ENCODE measurements around the gene SOX9. TPM values are rescaled to one million over a fixed set of nuclear protein-coding genes. Genes with fewer than 3 reads are reported as not detected.

SOX9 gene
- total RNA-seq, 4 donors from 2014 or later: 0.31 to 1.0 (median 0.56) TPM

- no peak overlapping the region for H3K4me3 ChIP-seq
- no peaks in the 10 kb centered on the region for H3K9me3 ChIP-seq
- H3K27ac ChIP-seq: no peak overlapping the region
- no peaks in the 10 kb centered on the region for H3K4me1 ChIP-seq
- DNase-seq (no peak), ATAC-seq (no peak)
- H3K36me3 ChIP-seq: no peaks in the 10 kb centered on the region
- H3K27me3 ChIP-seq: no peaks in the 10 kb centered on the region
- in situ Hi-C loops (cut with MboI; ENCODE audit: low sequenced_read_pairs in 4 of 4): no loop called here
- no peak for TF ChIP-seq CTCF (IDR thresholded peaks at IDR 0.05 in 4 of 5, conservative IDR thresholded peaks at IDR 0.05 in 1 of 5)
- TF ChIP-seq POLR2A (IDR thresholded peaks at IDR 0.05): no peak
- intact Hi-C loops (cut with DNase I; ENCODE audit: low total_unique reads): no loop called here
These were observed 20.4 kb upstream of the SOX9 start for GRCh38 chr17:72100470-72100869.

DNA sequence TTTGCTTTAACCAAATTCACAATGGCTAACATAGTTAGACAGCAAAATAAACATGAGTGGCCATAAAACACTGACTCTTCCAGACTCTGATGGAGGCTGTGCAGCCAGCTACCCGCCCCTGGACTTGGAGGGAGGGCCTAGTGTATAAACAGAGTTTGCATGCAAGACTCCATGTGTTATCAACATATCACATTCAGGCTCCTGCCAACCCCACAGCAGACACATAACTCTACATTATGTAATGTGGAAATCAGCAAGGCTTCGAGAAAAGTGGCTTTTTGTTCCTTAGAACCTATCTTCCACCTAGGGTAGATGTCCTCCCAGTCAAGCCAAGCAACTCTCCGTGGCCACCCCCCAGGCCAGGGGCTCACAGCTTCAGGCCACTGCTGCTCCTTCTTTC is 19.3 kb upstream of the SOX9 start:
- DNase-seq (no peak), ATAC-seq (no peak)
- in situ Hi-C loops (cut with MboI; ENCODE audit: low sequenced_read_pairs in 4 of 4) (no loop called here), intact Hi-C loops (cut with DNase I; ENCODE audit: low total_unique reads) (no loop called here)
- Histone ChIP-seq H3K9me3 (no peaks in the 10 kb centered on the region), H3K4me3 (no peak overlapping the region), H3K27ac (no peak overlapping the region), H3K27me3 (no peaks in the 10 kb centered on the region), H3K4me1 (no peaks in the 10 kb centered on the region), H3K36me3 (no peaks in the 10 kb centered on the region)
- TF ChIP-seq POLR2A (IDR thresholded peaks at IDR 0.05): no peak
- TF ChIP-seq CTCF (IDR thresholded peaks at IDR 0.05 in 4 of 5, conservative IDR thresholded peaks at IDR 0.05 in 1 of 5): no peak

GRCh38 chr17:72102366-72102765 is 18.5 kb upstream of the SOX9 start:
- Histone ChIP-seq H3K27me3 (no peaks in the 10 kb centered on the region), H3K27ac (no peak overlapping the region), H3K36me3 (no peaks in the 10 kb centered on the region), H3K4me1 (no peaks in the 10 kb centered on the region), H3K4me3 (no peak overlapping the region), H3K9me3 (no peaks in the 10 kb centered on the region)
- intact Hi-C loops (cut with DNase I; ENCODE audit: low total_unique reads) (no loop called here), in situ Hi-C loops (cut with MboI; ENCODE audit: low sequenced_read_pairs in 4 of 4) (no loop called here)
- ATAC-seq: no peak
- TF ChIP-seq POLR2A (IDR thresholded peaks at IDR 0.05) (no peak), CTCF (IDR thresholded peaks at IDR 0.05 in 4 of 5, conservative IDR thresholded peaks at IDR 0.05 in 1 of 5) (no peak)
- no peak for DNase-seq

- Histone ChIP-seq H3K27me3 (no peaks in the 10 kb centered on the region), H3K4me3 (no peak overlapping the region), H3K27ac (no peak overlapping the region), H3K36me3 (no peaks in the 10 kb centered on the region), H3K9me3 (no peaks in the 10 kb centered on the region), H3K4me1 (no peaks in the 10 kb centered on the region)
- no peak for TF ChIP-seq POLR2A (IDR thresholded peaks at IDR 0.05)
- no peak for TF ChIP-seq CTCF (IDR thresholded peaks at IDR 0.05 in 4 of 5, conservative IDR thresholded peaks at IDR 0.05 in 1 of 5)
- in situ Hi-C loops (cut with MboI; ENCODE audit: low sequenced_read_pairs in 4 of 4): no loop called here
- ATAC-seq (no peak), DNase-seq (no peak)
- intact Hi-C loops (cut with DNase I; ENCODE audit: low total_unique reads): no loop called here
These were observed 16.5 kb upstream of the SOX9 start for GRCh38 chr17:72104164-72104862.

DNA sequence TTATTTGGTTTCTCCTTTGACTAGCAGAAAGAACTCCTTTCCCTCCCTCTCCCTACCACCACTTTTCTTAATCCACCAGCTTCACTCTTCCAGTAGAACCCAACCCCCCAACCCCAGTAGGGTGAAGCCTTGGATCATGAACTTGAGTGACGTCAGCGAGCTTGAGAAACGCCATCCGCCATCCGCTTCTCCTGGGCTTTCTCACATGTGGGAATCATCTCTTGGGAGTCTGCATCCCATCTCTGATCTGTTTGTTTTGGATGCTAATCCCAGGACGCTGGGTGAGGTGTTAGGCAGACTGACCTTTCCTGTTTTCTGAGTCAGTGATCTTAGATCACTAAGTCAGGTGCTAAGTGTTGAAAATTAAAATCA is 16.0 kb upstream of the SOX9 start:
- Histone ChIP-seq H3K4me1 (no peaks in the 10 kb centered on the region), H3K27me3 (no peaks in the 10 kb centered on the region), H3K27ac (no peak overlapping the region), H3K9me3 (no peaks in the 10 kb centered on the region), H3K4me3 (no peak overlapping the region), H3K36me3 (no peaks in the 10 kb centered on the region)
- in situ Hi-C loops (cut with MboI; ENCODE audit: low sequenced_read_pairs in 4 of 4) (no loop called here), intact Hi-C loops (cut with DNase I; ENCODE audit: low total_unique reads) (no loop called here)
- DNase-seq (no peak), ATAC-seq (no peak)
- TF ChIP-seq POLR2A (IDR thresholded peaks at IDR 0.05) (no peak), CTCF (IDR thresholded peaks at IDR 0.05 in 4 of 5, conservative IDR thresholded peaks at IDR 0.05 in 1 of 5) (no peak)
